Activated CD8-positive, alpha-beta memory T cell treated with anti-CD3 and anti-CD28 coated beads, Interleukin-2, amount 50 U/mL, for 24 hours (primary cell): Measurements from ENCODE around the gene ADAMTS2.

ENCODE experiments used
- DNase-seq: peaks from one replicate; pipeline ENCODE4 v3.0.0-alpha.2; 2020; ENCODE audit errors: extremely low read depth

ADAMTS2 gene

GRCh38 chr5:179371681-179372680 is 26.7 kb upstream of the ADAMTS2 start:
- DNase-seq = no peak

DNA sequence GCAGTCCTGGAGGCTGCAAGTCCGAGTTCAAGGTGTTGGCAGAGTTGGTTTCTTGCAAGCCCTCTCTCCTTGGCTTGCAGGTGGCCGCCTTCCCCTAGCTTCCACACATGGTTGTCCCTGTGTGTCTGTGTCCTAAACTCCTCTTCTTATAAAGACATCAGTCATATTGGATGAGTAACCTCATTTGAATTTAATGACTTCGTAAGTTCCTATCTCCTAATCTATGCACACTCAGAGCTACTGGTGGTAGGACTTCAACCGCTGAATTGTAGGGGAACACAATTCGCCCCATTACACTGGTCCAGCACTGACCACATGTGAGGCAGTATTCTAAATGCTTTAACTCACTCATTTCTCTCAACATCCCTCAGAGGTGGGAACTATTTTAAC is 25.9 kb upstream of the ADAMTS2 start:
- DNase-seq = no peak

GRCh38 chr5:179370490-179371120 is 25.3 kb upstream of the ADAMTS2 start:
- DNase-seq = no peak

- no peak for DNase-seq
Measured at GRCh38 chr5:179369530-179369884, 24.2 kb upstream of the ADAMTS2 start.

GRCh38 chr5:179368806-179369529 is 23.7 kb upstream of the ADAMTS2 start:
- no peak for DNase-seq

GRCh38 chr5:179368126-179368805 is 23.0 kb upstream of the ADAMTS2 start:
- DNase-seq = no peak

DNA sequence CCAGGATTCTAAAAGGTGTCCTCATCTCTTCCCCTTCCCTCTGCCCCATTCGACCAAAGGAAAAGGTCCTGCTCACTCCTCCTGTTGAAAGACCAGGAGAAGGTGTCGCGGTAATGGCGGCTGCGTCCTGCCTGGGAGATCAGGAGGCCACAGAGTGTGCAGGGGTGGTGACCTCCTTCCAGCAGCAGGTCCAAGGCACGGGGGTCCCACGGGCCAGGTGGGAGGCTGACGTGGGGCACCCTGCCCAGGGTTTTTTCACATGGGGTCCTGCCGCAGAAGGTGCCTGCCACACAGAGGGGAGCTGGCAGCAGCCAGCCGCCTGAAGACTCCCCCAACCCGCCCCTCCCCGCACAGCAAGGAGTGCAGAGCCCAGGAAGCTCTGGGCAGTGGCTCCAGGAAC is 22.2 kb upstream of the ADAMTS2 start:
- DNase-seq = no peak

GRCh38 chr5:179362355-179362754 is 17.1 kb upstream of the ADAMTS2 start:
- DNase-seq = no peak

DNA sequence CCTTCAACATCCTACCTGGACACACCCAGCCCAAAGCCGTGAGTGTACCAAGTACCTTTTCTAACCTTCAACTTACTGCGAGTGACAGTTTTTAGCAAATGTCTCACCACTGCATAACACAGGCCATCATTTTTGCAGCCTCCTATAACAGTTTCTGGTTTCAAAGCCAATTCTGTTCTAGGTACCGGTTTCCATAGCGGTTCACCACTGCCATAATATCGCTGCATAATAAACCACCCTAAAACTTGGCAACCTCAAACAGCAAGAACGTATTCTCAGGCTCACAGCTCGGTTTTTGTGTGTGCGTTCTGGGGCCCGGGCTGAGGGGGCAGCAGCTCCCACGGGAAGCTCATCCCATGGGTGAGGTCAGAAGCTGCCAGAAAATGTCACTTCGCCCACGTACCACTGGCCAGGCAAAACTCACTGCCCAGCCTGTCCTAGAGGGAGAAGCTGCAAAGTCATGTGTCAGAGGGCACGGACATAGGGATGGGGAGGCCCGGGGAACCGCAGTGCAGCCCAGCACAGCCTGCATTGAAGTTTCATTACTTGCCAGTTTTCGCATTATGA is 15.9 kb upstream of the ADAMTS2 start:
- no peak for DNase-seq

DNA sequence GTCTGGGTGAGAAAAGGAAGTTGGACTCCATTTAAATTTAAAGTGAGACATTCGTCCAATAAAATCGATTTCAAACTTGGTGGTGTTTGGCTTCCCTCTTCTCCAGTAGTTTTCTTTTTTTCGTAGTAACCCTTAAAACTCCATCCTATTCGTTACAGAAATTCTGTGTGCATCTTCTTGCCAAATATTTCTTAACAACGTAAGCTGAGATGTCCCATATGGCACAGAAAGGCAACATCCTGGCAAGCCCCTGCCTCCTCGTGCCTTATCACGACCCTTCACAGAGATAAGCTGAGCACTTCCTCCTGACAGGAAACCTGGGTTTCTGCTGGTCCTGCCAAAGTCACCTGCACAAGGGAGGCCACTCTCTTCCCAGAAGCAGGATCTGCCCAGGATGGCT is 11.8 kb upstream of the ADAMTS2 start:
- no peak for DNase-seq

- DNase-seq = no peak
Measured at GRCh38 chr5:179355976-179356974, 11.0 kb upstream of the ADAMTS2 start.

GRCh38 chr5:179354305-179354882 is 9.1 kb upstream of the ADAMTS2 start:
- DNase-seq = no peak

GRCh38 chr5:179348843-179349242 is 3.6 kb upstream of the ADAMTS2 start:
- no peak for DNase-seq

GRCh38 chr5:179348011-179348530 is 2.8 kb upstream of the ADAMTS2 start:
- DNase-seq = no peak

GRCh38 chr5:179347581-179347980 is 2.3 kb upstream of the ADAMTS2 start:
- DNase-seq = no peak

DNA sequence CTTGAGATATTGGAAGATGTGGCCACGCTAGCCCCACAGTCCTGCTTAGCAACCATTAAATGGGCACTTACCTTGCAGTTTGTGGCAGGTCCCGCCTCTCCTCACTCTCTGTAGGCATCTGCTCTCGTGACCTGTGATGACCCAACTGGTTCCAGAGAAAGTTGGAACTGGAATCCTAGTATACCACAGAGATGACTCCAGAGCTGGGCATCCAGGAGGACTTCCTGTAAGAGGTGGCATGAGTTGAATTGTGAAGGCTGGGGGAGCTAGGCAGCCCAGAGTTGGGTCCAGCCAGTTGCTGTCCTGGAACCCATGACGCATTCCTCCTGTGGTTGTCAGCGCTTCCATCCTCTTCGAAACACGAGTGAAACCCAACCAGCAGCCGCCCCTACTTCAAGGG is 1.6 kb upstream of the ADAMTS2 start:
- DNase-seq = no peak

DNA sequence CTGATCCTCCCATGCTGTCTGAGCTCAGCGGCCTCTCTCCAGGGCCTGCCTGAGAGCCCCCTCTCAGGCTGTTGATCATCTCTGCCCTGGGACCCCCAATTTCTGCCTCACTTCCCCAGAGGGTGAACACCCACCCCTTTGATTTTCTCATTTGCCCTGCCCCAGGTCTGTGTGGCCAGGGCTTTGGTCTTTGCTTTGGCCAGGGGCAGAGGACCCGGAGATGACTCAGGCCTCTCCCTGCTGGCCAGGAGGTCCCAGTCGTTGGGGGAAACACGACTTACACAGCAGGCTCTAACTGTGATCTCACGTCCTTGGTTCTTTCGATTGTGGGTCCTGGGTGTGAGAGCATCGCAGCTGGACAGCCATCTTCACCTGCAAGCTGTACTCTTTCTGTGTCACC is 1.1 kb upstream of the ADAMTS2 start:
- DNase-seq = no peak

DNA sequence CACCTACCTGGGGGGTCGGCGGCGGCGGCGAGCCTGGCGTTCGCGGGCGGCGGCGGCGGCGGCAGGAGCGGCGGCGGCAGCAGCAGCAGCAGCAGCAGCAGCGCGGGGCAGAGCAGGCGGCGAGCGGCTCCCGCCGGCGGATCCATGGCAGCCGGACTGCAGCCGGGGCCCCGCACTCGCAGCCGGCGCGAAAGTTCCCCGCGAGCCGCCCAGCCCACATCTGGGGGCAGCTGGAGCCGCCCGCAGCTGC is 153 bp downstream of the ADAMTS2 start:
- DNase-seq = no peak

DNA sequence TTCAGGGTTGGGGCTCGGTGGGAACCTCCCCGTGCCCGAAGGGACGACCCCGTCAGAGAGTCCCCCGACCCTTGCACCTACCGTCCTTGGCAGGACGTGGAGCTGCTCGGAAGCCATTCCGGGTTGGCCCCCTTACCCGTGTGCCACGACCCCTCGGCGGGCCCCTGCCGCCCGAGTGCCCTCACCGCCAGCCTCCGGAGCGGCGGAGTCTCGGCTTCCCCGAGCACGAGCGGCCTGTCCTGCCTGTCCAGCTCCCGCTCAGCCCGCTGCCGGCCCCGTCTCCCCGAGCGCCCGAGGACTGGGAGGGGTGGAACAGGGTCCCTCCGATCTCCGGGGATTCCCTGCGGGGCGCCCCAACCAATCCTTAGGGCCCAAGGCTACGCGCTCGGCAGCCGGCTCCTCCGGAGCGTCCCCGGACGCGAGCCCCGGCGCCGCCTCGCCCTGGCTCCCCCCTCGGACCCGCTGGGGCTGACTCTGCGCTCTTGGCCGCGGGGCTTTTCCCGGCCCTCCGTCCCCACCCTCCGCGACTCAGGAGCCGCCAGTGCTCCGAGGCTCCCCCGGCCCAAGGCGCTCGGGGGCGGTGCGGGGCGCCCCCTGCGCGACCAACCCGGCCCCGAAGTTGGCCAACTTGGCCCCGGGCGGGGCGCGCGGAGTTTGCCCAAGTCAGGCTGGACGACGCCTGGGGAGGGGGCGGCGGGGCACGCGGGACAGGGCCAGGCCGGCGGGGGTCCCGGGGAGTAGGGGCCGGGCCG is 654 bp downstream of the ADAMTS2 start:
- DNase-seq = no peak
